ENCODE results near the gene KRTAP4-5. TPM values are rescaled to one million over a fixed set of nuclear protein-coding genes. Genes with fewer than 3 reads are reported as not detected.
"Not testable (repeated sequence)": the region's sequence is repeated elsewhere in the genome, so short reads cannot be mapped to it uniquely, and the experiment has no call there.

Gene KRTAP4-5
- total RNA-seq, 2 donors from 2014 or later, result not detected

DNA sequence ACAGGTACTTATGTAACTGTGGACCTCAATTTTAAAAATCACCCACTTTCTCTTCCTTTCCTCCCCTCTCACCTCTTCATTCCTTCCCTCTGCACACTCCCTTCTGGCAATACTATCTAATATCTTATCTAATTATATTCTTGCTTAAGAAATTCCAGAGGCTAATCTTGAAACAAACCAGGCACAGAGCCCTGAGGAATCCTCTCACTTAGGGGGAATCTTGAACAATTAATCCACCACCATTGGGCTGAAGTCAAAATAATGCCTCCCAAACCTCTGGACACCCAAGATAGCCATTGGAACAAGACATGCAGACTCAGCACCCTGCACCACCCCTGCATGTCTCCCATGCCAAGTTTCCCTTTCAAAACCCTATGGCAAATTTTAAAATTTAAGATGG is 8.3 kb downstream of the KRTAP4-5 start:
- H3K36me3 Mint-ChIP-seq (ENCODE audit: low read depth), result peaks cover 2% of the 10 kb centered on the region
- TF ChIP-seq CTCF (conservative IDR thresholded peaks at IDR 0.05), result no peak
- H3K4me3 Mint-ChIP-seq, result no peak overlapping the region
- Histone ChIP-seq H3K4me3 (ENCODE audit: low read length) (no peak overlapping the region), H3K27me3 (ENCODE audit: control insufficient read depth, insufficient read depth, low read length, poor library complexity, severe bottlenecking) (no peaks in the 10 kb centered on the region), H3K9me3 (ENCODE audit: control insufficient read depth, low read length) (peaks cover 5% of the 10 kb centered on the region), H3K27ac (ENCODE audit: low read depth, low read length) (no peak overlapping the region), H3K36me3 (ENCODE audit: control insufficient read depth, insufficient read depth, low read length) (no peaks in the 10 kb centered on the region), H3K9ac (ENCODE audit: extremely low read depth, low read length, poor library complexity, severe bottlenecking) (no peak overlapping the region), H3K4me1 (ENCODE audit: control insufficient read depth, insufficient read depth, low read length) (no peaks in the 10 kb centered on the region)
- DNase-seq, result no peak
- peaks cover 3% of the 10 kb centered on the region for H3K27me3 Mint-ChIP-seq (ENCODE audit: insufficient read depth)
- H3K9me3 Mint-ChIP-seq, result peaks cover 41% of the 10 kb centered on the region
- no peaks in the 10 kb centered on the region for H3K4me1 Mint-ChIP-seq
- no peak overlapping the region for H3K27ac Mint-ChIP-seq

GRCh38 chr17:41140360-41141131 is 9.1 kb downstream of the KRTAP4-5 start, which contains the start of gene KRTAP4-6:
Gene KRTAP4-6, minus strand, starts transcription at chr17:41140544. Its CDS starts 57 bp downstream, at chr17:41140487.
- H3K4me1 Mint-ChIP-seq, result no peaks in the 10 kb centered on the region
- peaks cover 3% of the 10 kb centered on the region for H3K27me3 Mint-ChIP-seq (ENCODE audit: insufficient read depth)
- no peak for DNase-seq
- peaks cover 2% of the 10 kb centered on the region for H3K36me3 Mint-ChIP-seq (ENCODE audit: low read depth)
- H3K9me3 Mint-ChIP-seq, result peaks cover 41% of the 10 kb centered on the region
- no peak within 1 kb of the TSS for H3K27ac Mint-ChIP-seq
- no peak for TF ChIP-seq CTCF (conservative IDR thresholded peaks at IDR 0.05)
- H3K9ac ChIP-seq (ENCODE audit: extremely low read depth, low read length, poor library complexity, severe bottlenecking), result no peak within 1 kb of the TSS
- no peak within 1 kb of the TSS for H3K4me3 ChIP-seq (ENCODE audit: low read length)
- H3K9me3 ChIP-seq (ENCODE audit: control insufficient read depth, low read length), result peaks cover 5% of the 10 kb centered on the region
- H3K27me3 ChIP-seq (ENCODE audit: control insufficient read depth, insufficient read depth, low read length, poor library complexity, severe bottlenecking), result no peaks in the 10 kb centered on the region
- H3K36me3 ChIP-seq (ENCODE audit: control insufficient read depth, insufficient read depth, low read length), result no peaks in the 10 kb centered on the region
- no peak within 1 kb of the TSS for H3K27ac ChIP-seq (ENCODE audit: low read depth, low read length)
- no peaks in the 10 kb centered on the region for H3K4me1 ChIP-seq (ENCODE audit: control insufficient read depth, insufficient read depth, low read length)
- WGBS, 2 experiments (ENCODE audit: insufficient coverage in 1 of 2, insufficient read length in 1 of 2), result 55 to 86% methylated on average over 2 to 6 of the region's 6 CpGs
- H3K4me3 Mint-ChIP-seq, result no peak within 1 kb of the TSS

DNA sequence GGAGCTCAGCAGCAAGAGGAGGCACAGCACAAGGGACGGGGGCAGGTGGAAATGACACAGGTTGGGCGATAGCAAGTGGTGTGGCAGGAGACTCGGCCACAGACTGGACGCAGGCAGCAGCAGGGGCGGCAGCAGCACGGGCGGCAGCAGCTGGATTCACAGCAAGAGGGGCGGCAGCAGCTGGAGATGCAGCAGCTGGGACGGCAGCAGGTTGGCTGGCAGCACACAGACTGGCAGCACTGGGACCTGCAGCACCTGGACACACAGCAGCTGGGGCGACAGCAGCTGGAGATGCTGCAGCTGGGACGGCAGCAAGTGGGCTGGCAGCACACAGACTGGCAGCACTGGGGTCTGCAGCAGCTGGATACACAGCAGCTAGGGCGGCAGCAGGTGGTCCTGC is 9.8 kb downstream of the KRTAP4-5 start:
- DNase-seq; H3K4me3 ChIP-seq (ENCODE audit: low read length); H3K36me3 ChIP-seq (ENCODE audit: control insufficient read depth, insufficient read depth, low read length); H3K9me3 ChIP-seq (ENCODE audit: control insufficient read depth, low read length); H3K27ac Mint-ChIP-seq; H3K27me3 ChIP-seq (ENCODE audit: control insufficient read depth, insufficient read depth, low read length, poor library complexity, severe bottlenecking); H3K4me3 Mint-ChIP-seq; H3K36me3 Mint-ChIP-seq (ENCODE audit: low read depth); H3K4me1 ChIP-seq (ENCODE audit: control insufficient read depth, insufficient read depth, low read length); H3K27ac ChIP-seq (ENCODE audit: low read depth, low read length); H3K9ac ChIP-seq (ENCODE audit: extremely low read depth, low read length, poor library complexity, severe bottlenecking); H3K4me1 Mint-ChIP-seq; H3K27me3 Mint-ChIP-seq (ENCODE audit: insufficient read depth): not testable (repeated sequence)
- WGBS, 2 experiments (ENCODE audit: insufficient coverage in 1 of 2, insufficient read length in 1 of 2), result 90 to 92% methylated on average over 11 to 12 of the region's 12 CpGs
- H3K9me3 Mint-ChIP-seq, result peaks cover 38% of the 10 kb centered on the region

Data from endodermal cell (in vitro differentiated cells).